Osteocyte (in vitro differentiated cells): ENCODE data around the gene MAN1A1. TPM values are rescaled to one million over a fixed set of nuclear protein-coding genes. Genes with fewer than 3 reads are reported as not detected.

ENCODE experiments used
- DNase-seq: peaks from one replicate; pipeline ENCODE4 v3.0.0; 2021; ENCODE audit warnings: mixed read lengths; ENCODE audit not compliant: unreplicated experiment; ENCODE audit errors: extremely low spot score
- H3K27ac Mint-ChIP-seq: one replicate; pipeline ENCODE4 v1.8.0; 2021; ENCODE audit warnings: mild to moderate bottlenecking, mixed read lengths; ENCODE audit not compliant: unreplicated experiment
- H3K27me3 Mint-ChIP-seq: one replicate; pipeline ENCODE4 v1.8.0; 2021; ENCODE audit warnings: mixed read lengths; ENCODE audit not compliant: unreplicated experiment
- H3K36me3 Mint-ChIP-seq: one replicate; pipeline ENCODE4 v1.8.0; 2021; ENCODE audit warnings: mixed read lengths; ENCODE audit not compliant: unreplicated experiment
- H3K4me1 Mint-ChIP-seq: one replicate; pipeline ENCODE4 v1.8.0; 2021; ENCODE audit warnings: mixed read lengths; ENCODE audit not compliant: unreplicated experiment
- H3K4me3 Mint-ChIP-seq: one replicate; pipeline ENCODE4 v1.8.0; 2021; ENCODE audit warnings: mild to moderate bottlenecking, moderate library complexity, mixed read lengths; ENCODE audit not compliant: unreplicated experiment
- H3K9me3 Mint-ChIP-seq: one replicate; pipeline ENCODE4 v1.8.0; 2021; ENCODE audit warnings: mixed read lengths; ENCODE audit not compliant: unreplicated experiment
- CTCF ChIP-seq: fragments of 200-600 bp; sonication (generic); IDR thresholded peaks from 2 replicates; pipeline ENCODE4 v1.5.0; 2021; ENCODE audit warnings: antibody characterized with exemption, mild to moderate bottlenecking, moderate library complexity
- total RNA-seq: library from RNA; stranded (reverse); gene quantifications from 2 replicates; pipeline ENCODE4 v1.2.1, GENCODE V29; 2021

Gene MAN1A1
- total RNA-seq, 1 donor from 2014 or later = 7.0 TPM

DNA sequence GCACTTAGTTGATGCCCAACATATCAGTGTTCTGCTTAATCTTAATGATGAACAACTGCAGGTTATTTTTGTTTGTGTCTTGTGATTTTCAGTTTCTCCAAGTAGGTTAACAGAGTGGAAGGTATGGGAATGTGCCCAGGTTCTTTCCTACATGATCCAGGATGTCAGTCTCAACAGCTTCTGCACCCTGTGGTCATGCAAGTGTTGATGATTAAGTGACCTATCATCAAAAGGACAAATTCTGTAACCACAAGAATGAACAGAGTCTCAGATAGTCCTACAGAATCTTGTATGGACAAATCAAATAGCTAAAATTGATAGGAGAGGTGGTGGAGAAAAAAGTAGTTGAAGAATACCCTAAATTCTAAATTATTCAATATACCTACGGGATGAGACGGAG lies 26.1 kb downstream of the MAN1A1 start:
- H3K27me3 Mint-ChIP-seq = no peaks in the 10 kb centered on the region
- no peaks in the 10 kb centered on the region for H3K9me3 Mint-ChIP-seq
- no peaks in the 10 kb centered on the region for H3K36me3 Mint-ChIP-seq
- H3K4me3 Mint-ChIP-seq = no peak overlapping the region
- DNase-seq = no peak
- H3K27ac Mint-ChIP-seq = no peak overlapping the region
- TF ChIP-seq CTCF = no peak
- H3K4me1 Mint-ChIP-seq = no peaks in the 10 kb centered on the region

DNA sequence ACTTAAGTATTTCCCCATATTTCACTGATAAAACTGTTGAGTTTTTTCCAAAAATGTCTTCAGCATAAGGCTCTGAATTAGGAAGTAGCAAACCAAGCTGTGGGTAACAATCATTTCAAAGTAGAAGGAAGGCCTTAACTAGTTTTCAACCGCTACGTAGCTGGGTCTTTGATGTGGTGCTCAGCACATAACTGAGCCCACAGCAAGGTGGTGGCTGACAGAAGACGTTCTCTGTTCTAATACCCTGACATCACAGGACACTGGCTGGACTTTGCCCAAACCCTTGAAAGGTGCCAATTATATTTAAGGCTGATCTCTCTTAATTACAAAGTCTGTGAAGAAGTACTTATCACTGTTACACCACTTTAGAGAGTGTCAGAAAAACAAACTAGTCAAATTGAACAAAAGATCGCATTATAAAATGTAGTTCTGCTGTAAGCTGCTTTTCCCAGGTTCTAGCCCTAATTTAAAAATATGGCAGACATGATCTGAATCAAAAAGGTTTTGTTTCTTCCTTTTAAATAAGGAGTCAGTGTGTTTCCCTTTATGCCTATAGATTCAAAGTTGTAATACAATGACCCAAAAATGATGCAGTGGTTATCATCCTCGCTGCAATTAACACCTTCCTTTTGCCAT lies 26.7 kb downstream of the MAN1A1 start:
- no peaks in the 10 kb centered on the region for H3K9me3 Mint-ChIP-seq
- no peaks in the 10 kb centered on the region for H3K27me3 Mint-ChIP-seq
- no peaks in the 10 kb centered on the region for H3K4me1 Mint-ChIP-seq
- H3K4me3 Mint-ChIP-seq = no peak overlapping the region
- no peak for TF ChIP-seq CTCF
- H3K27ac Mint-ChIP-seq = no peak overlapping the region
- no peaks in the 10 kb centered on the region for H3K36me3 Mint-ChIP-seq
- no peak for DNase-seq

DNA sequence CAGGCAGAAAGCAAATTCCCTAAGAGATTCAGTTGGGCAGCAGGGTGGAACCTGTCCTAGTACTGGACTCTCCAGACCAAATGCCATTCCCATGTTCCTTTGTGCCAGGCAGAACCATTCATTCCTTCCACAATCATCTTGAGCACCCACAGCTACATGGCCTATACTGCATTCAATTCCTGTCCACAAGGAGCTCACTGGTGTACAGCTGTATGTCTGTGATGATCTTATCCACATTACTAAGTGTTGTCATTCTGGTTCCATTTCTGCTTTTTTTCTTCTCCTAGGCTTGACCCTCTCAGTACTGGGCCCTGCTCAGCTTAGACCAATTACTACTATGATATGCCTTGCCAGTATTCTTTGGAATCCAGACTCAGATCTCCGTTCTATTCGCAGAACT lies 27.5 kb downstream of the MAN1A1 start:
- no peak overlapping the region for H3K4me3 Mint-ChIP-seq
- no peak for TF ChIP-seq CTCF
- H3K4me1 Mint-ChIP-seq = no peaks in the 10 kb centered on the region
- H3K36me3 Mint-ChIP-seq = no peaks in the 10 kb centered on the region
- no peaks in the 10 kb centered on the region for H3K27me3 Mint-ChIP-seq
- DNase-seq = no peak
- H3K9me3 Mint-ChIP-seq = no peaks in the 10 kb centered on the region
- H3K27ac Mint-ChIP-seq = no peak overlapping the region

GRCh38 chr6:119319694-119320093 lies 29.9 kb downstream of the MAN1A1 start:
- no peak for DNase-seq
- Mint-ChIP-seq H3K36me3 (no peaks in the 10 kb centered on the region), H3K4me3 (no peak overlapping the region), H3K27me3 (no peaks in the 10 kb centered on the region), H3K27ac (no peak overlapping the region), H3K9me3 (no peaks in the 10 kb centered on the region), H3K4me1 (no peaks in the 10 kb centered on the region)
- no peak for TF ChIP-seq CTCF

DNA sequence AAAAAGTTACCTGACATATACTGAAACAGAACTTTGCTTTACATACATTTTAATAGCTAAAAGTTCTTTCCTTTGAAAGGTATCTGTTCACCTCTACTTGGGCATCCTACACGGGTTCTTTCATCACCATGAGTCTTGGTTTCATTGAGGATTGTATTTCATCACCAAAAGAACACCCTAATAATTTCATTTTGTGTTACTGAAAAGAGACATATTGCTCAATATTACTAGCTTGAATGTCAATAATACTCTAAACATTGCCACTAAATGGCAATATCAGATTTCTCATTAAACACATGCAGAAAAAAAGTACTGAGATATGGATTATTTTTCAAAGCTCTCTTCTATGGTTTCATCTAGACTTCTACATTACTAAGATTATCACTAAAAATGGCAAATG lies 30.8 kb downstream of the MAN1A1 start:
- Mint-ChIP-seq H3K27ac (no peak overlapping the region), H3K36me3 (no peaks in the 10 kb centered on the region), H3K27me3 (no peaks in the 10 kb centered on the region), H3K4me1 (no peaks in the 10 kb centered on the region), H3K9me3 (no peaks in the 10 kb centered on the region), H3K4me3 (no peak overlapping the region)
- DNase-seq = no peak
- TF ChIP-seq CTCF = no peak
